HepG2 (cell line): ENCODE measurements around the gene CKLF. TPM values are rescaled to one million over a fixed set of nuclear protein-coding genes. Genes with fewer than 3 reads are reported as not detected.
A peak's percentile ranks its signal among the peaks of the same experiment; 100 is the strongest.

Experiments used
- ATAC-seq: fragments of 200-7000 bp; cut with Tn5 transposase; 3 replicates; pipeline ENCODE4 v1.9.1; 2020; ENCODE audit warnings: mild to moderate bottlenecking, moderate library complexity
- BruUV-seq: library from RNA; stranded (reverse); fragments of 400-500 nt; replicated peaks from 2 replicates; lab custom pipeline; 2021; lab: Mats Ljungman, UMichigan
- CTCF ChIA-PET: fragments of 300-600 bp; formaldehyde crosslinking; extraction: SDS; loops from one replicate; lab custom pipeline; 2021; ENCODE audit warnings: low total read pairs, inconsistent platforms, low intra/inter-chr PET ratio; lab: Yijun Ruan, JAX
- POLR2A ChIA-PET: fragments of 350-600 bp; sonication (Branson Sonifier 250); formaldehyde crosslinking; loops from one replicate; lab custom pipeline; 2020; ENCODE audit warnings: antibody characterized with exemption, inconsistent platforms; lab: Yijun Ruan, JAX
- DNase-seq: peaks from one replicate; pipeline ENCODE4 v3.0.0-alpha.2; 2015; ENCODE audit warnings: low spot score
- FAIRE-seq: peaks from 3 replicates; lab custom pipeline; 2011; peaks lifted over from hg19 to GRCh38; lab: Jason Lieb, UNC
- H2AFZ ChIP-seq: one replicate; pipeline ENCODE4 v1.6.1; 2011; ENCODE audit warnings: low read length, inconsistent platforms
- H3K27ac ChIP-seq: fragments of 300-600 bp; 3 replicates; pipeline ENCODE4 v1.8.0; 2011; ENCODE audit warnings: mixed run types, mild to moderate bottlenecking, mixed read lengths, low read length, inconsistent platforms; ENCODE audit not compliant: insufficient read depth; ENCODE audit errors: extremely low read length
- H3K27me3 ChIP-seq, 2 experiments: fragments of 200-600 bp in 1 of 2; 2 replicates in 1 of 2; 3 replicates in 1 of 2; pipeline versions ENCODE4 v1.6.0 to v1.8.0; 2011; ENCODE audit warnings: low read length in 2 of 2, mild to moderate bottlenecking in 2 of 2, moderate library complexity in 2 of 2, inconsistent platforms in 1 of 2; ENCODE audit not compliant: insufficient read depth in 2 of 2, control insufficient read depth in 1 of 2
- H3K36me3 ChIP-seq, 2 experiments: fragments of 200-600 bp in 1 of 2; replicated peaks in 1 of 2; 2 replicates in 1 of 2; 3 replicates in 1 of 2; pipeline versions ENCODE4 v1.5.1 to v1.8.0; 2011; ENCODE audit warnings: low read length in 2 of 2, inconsistent platforms in 1 of 2; ENCODE audit not compliant: insufficient read depth in 2 of 2, control insufficient read depth in 1 of 2
- H3K4me1 ChIP-seq: 2 replicates; pipeline ENCODE4 v1.5.1; 2012; ENCODE audit warnings: low read length, inconsistent platforms; ENCODE audit not compliant: insufficient read depth
- H3K4me2 ChIP-seq: 2 replicates; pipeline ENCODE4 v1.6.0; 2011; ENCODE audit warnings: low read depth, low read length, inconsistent platforms
- H3K4me3 ChIP-seq, 3 experiments: fragments of 200-600 bp in 1 of 3; sonication (generic), shearing (Covaris generic) in 1 of 3; replicated peaks in 1 of 3; 2 replicates each; pipeline ENCODE4 v1.5.1; 2011 to 2016; ENCODE audit warnings: low read length in 3 of 3, inconsistent platforms in 2 of 3, low read depth in 2 of 3, mild to moderate bottlenecking in 2 of 3, control low read depth in 1 of 3, mixed read lengths in 1 of 3; ENCODE audit not compliant: insufficient read depth in 1 of 3
- H3K79me2 ChIP-seq: one replicate; pipeline ENCODE4 v1.6.1; 2011; ENCODE audit warnings: low read length, inconsistent platforms; ENCODE audit not compliant: insufficient read depth
- H3K9ac ChIP-seq: 2 replicates; pipeline ENCODE4 v1.6.0; 2011; ENCODE audit warnings: mild to moderate bottlenecking, low read depth, low read length, inconsistent platforms; ENCODE audit not compliant: insufficient read depth
- H3K9me3 ChIP-seq: 2 replicates; pipeline ENCODE4 v1.5.1; 2012; ENCODE audit warnings: mild to moderate bottlenecking, low read length
- H4K20me1 ChIP-seq: 2 replicates; pipeline ENCODE4 v1.6.0; 2011; ENCODE audit warnings: inconsistent platforms, mild to moderate bottlenecking, low read length, moderate library complexity; ENCODE audit not compliant: insufficient read depth
- CHD2 ChIP-seq: IDR thresholded peaks from 2 replicates; pipeline ENCODE4 v1.6.1; 2011; ENCODE audit warnings: low read depth, low read length, improper control_type of control experiment
- EEA1 ChIP-seq: sonication (generic); formaldehyde crosslinking; IDR thresholded peaks from 2 replicates; pipeline ENCODE4 v1.5.1; 2020; ENCODE audit warnings: mild to moderate bottlenecking, missing genetic modification reagents, borderline replicate concordance
- EHMT2 ChIP-seq: fragments of 200-600 bp; sonication (generic); IDR thresholded peaks from 2 replicates; pipeline ENCODE4 v1.7.0; 2017; ENCODE audit warnings: antibody characterized with exemption, low read depth, low read length, borderline replicate concordance
- RFX1 ChIP-seq: fragments of 450-650 bp; IDR thresholded peaks from 2 replicates; pipeline ENCODE4 v1.6.1; 2017
- SRY ChIP-seq: sonication (generic); formaldehyde crosslinking; IDR thresholded peaks from 2 replicates; pipeline ENCODE4 v1.8.0; 2022; ENCODE audit warnings: mild to moderate bottlenecking, missing genetic modification reagents
- ZNF570 ChIP-seq: sonication (generic); formaldehyde crosslinking; IDR thresholded peaks from 2 replicates; pipeline ENCODE4 v1.4.0; 2020; ENCODE audit warnings: mild to moderate bottlenecking, missing genetic modification reagents, borderline replicate concordance
- ZNF841 ChIP-seq: sonication (generic); formaldehyde crosslinking; IDR thresholded peaks from 2 replicates; pipeline ENCODE4 v1.8.1; 2023; ENCODE audit warnings: missing genetic modification reagents, borderline replicate concordance
- WGBS: methylation state at CpG from one replicate; pipeline ENCODE4 v1.1.6; 2017; ENCODE audit warnings: low lambda C conversion rate; 5-methylcytosine and 5-hydroxymethylcytosine counted together
- in situ Hi-C: cut with HindIII; loops from 2 replicates; pipeline ENCODE4 v1.10.0; 2017; ENCODE audit warnings: low pct_unique_long_range_greater_than_20kb; ENCODE audit not compliant: extremely low pct_ligation_motif_present
- intact Hi-C: fragments of 100-400 bp; cut with micrococcal nuclease; formaldehyde crosslinking; loops from one replicate; pipeline ENCODE4 v1.10.0; 2022; ENCODE audit not compliant: unreplicated experiment
- polyA plus RNA-seq, 8 experiments: library from polyadenylated mRNA; depleted of rRNA in 3 of 8; stranded (reverse) in 7 of 8; unstranded in 1 of 8; fragments of >200 nt; fragmentation: Illumina TruSeq in 4 of 8; extraction: Trizol in 4 of 8; gene quantifications; 2 replicates each; pipeline versions ENCODE4 v1.2.1 to v1.2.3, GENCODE V29; 2011 to 2016; ENCODE audit warnings: low read depth in 4 of 8, missing spikeins in 1 of 8, mixed read lengths in 1 of 8; ENCODE audit not compliant: insufficient read depth in 1 of 8
- total RNA-seq, 5 experiments: library from RNA; depleted of rRNA; stranded (reverse); fragments of >200 nt; fragmentation: Illumina TruSeq; extraction: Trizol; gene quantifications; 2 replicates each; pipeline ENCODE4 v1.2.3, GENCODE V29; 2016; ENCODE audit warnings: low read depth in 1 of 5
- TF ChIP-seq, protein P1 (sequence below): sonication (generic); formaldehyde crosslinking; IDR thresholded peaks from 2 replicates; pipeline ENCODE4 v1.9.0; 2021; ENCODE audit warnings: missing genetic modification reagents, borderline replicate concordance
- TF ChIP-seq, protein P2 (sequence below): sonication (generic); formaldehyde crosslinking; IDR thresholded peaks from 2 replicates; pipeline ENCODE4 v1.5.0; 2020; ENCODE audit warnings: missing genetic modification reagents
- TF ChIP-seq, protein P3 (sequence below): sonication (generic); formaldehyde crosslinking; IDR thresholded peaks from 2 replicates; pipeline ENCODE4 v1.5.0; 2020; ENCODE audit warnings: missing genetic modification reagents, mild to moderate bottlenecking, borderline replicate concordance
- TF ChIP-seq, protein P4 (sequence below): IDR thresholded peaks from 2 replicates; pipeline ENCODE4 v1.6.1; 2016; ENCODE audit warnings: low read depth, borderline replicate concordance

Gene CKLF
- total and polyA plus RNA-seq, 2 of the 13 experiments (the other 11 are each of a cell fraction or from before 2014, with no cell fraction given) = 120 to 167 TPM

DNA sequence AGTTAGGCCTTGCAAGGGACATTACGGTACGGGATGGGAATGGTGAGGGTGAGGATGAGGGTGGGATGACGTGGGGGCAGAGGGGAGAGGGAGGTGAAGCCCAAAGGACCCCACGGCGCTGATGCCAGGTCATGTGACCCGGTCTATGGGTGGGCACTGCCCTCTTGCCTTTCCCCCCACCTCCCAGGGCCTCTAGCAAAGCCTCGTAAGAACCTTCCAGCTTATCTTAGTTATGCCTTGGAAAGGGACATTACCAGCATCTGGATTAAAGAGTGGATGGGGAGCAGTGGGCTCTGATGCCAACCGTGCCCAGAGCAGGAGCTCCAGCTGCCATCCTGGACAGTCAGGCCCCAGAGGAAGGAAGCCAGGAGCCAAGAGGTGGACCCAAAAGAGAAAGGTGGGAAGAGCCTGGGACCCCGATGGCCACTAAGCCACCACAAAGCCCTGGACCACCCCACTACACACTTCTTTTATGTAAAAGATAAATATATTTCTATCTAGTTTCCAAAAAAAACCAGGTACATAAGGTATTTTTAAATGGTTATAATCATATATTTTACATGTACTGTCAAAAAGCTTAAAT lies 43.4 kb upstream of the CKLF start:
- Histone ChIP-seq H4K20me1 (no peaks in the 10 kb centered on the region), H3K27me3 (no peaks in the 10 kb centered on the region), H3K9me3 (no peaks in the 10 kb centered on the region), H3K27ac (no peak overlapping the region), H3K4me3 (no peak overlapping the region), H3K36me3 (peaks cover 3 to 5% of the 10 kb centered on the region in 2 experiments; a peak in 4 of 5 replicates), H3K4me1 (peaks cover 26% of the 10 kb centered on the region), H3K79me2 (no peaks in the 10 kb centered on the region), H3K9ac (no peak overlapping the region), H3K4me2 (no peak overlapping the region), H2AFZ (no peak overlapping the region)
- intact Hi-C loops (no loop called here), in situ Hi-C loops (no loop called here)
- FAIRE-seq = no peak
- WGBS = 95% methylated on average over 9 of the region's 9 CpGs
- no TSS peak for BruUV-seq
- TF ChIP-seq SRY (CRISPR knock-in tag) (no peak), EEA1 (no peak), ZNF841 (CRISPR knock-in tag) (no peak), CHD2 (no peak), ZNF570 (CRISPR knock-in tag) (no peak)
- no peak for ATAC-seq
- ChIA-PET CTCF (no interaction called here), POLR2A (interaction anchor here (1.5 kb wide), 1 partner anchor 8 kb away, joined by 3 read pairs; no protein-coding TSS in a partner anchor)
- DNase-seq = no peak

DNA sequence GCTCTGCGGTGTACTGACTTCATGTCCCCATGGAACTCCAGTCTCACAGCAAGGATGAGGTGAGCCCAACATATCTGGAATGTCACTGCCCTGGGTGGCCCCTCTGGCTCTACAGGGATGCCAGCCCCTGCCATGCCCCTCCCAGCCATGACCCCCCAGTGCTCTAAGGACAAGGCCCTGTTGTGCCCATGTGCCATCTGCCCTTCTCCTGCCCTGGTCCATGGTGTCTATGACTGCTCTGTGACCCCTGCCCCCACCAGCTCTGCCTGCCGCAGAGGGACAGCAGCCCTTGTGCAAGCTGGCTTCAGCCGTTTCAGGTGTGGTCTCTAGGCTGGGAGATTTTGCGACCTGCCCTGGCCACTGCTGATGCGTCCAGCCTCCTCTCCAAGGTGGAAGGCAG lies 42.8 kb upstream of the CKLF start:
- Histone ChIP-seq H3K4me1 (peaks cover 28% of the 10 kb centered on the region), H3K27ac (no peak overlapping the region), H3K36me3 (peaks cover 3 to 5% of the 10 kb centered on the region in 2 experiments; a peak in 4 of 5 replicates), H4K20me1 (no peaks in the 10 kb centered on the region), H3K27me3 (no peaks in the 10 kb centered on the region), H3K9me3 (no peaks in the 10 kb centered on the region), H3K4me2 (no peak overlapping the region), H2AFZ (no peak overlapping the region), H3K9ac (no peak overlapping the region), H3K79me2 (no peaks in the 10 kb centered on the region), H3K4me3 (no peak overlapping the region)
- intact Hi-C loops (no loop called here), in situ Hi-C loops (no loop called here)
- ATAC-seq = no peak
- 96% methylated on average over 5 of the region's 5 CpGs for WGBS
- POLR2A ChIA-PET = no interaction called here
- no peak for DNase-seq
- no TSS peak for BruUV-seq
- FAIRE-seq = no peak
- CTCF ChIA-PET = no interaction called here
- TF ChIP-seq, protein P1, sequence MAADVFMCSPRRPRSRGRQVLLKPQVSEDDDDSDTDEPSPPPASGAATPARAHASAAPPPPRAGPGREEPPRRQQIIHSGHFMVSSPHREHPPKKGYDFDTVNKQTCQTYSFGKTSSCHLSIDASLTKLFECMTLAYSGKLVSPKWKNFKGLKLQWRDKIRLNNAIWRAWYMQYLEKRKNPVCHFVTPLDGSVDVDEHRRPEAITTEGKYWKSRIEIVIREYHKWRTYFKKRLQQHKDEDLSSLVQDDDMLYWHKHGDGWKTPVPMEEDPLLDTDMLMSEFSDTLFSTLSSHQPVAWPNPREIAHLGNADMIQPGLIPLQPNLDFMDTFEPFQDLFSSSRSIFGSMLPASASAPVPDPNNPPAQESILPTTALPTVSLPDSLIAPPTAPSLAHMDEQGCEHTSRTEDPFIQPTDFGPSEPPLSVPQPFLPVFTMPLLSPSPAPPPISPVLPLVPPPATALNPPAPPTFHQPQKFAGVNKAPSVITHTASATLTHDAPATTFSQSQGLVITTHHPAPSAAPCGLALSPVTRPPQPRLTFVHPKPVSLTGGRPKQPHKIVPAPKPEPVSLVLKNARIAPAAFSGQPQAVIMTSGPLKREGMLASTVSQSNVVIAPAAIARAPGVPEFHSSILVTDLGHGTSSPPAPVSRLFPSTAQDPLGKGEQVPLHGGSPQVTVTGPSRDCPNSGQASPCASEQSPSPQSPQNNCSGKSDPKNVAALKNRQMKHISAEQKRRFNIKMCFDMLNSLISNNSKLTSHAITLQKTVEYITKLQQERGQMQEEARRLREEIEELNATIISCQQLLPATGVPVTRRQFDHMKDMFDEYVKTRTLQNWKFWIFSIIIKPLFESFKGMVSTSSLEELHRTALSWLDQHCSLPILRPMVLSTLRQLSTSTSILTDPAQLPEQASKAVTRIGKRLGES = no peak
- TF ChIP-seq RFX1 (no peak), EHMT2 (no peak)
- TF ChIP-seq, protein P2, sequence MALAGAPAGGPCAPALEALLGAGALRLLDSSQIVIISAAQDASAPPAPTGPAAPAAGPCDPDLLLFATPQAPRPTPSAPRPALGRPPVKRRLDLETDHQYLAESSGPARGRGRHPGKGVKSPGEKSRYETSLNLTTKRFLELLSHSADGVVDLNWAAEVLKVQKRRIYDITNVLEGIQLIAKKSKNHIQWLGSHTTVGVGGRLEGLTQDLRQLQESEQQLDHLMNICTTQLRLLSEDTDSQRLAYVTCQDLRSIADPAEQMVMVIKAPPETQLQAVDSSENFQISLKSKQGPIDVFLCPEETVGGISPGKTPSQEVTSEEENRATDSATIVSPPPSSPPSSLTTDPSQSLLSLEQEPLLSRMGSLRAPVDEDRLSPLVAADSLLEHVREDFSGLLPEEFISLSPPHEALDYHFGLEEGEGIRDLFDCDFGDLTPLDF (CRISPR knock-in tag) = no peak
- TF ChIP-seq, protein P3, sequence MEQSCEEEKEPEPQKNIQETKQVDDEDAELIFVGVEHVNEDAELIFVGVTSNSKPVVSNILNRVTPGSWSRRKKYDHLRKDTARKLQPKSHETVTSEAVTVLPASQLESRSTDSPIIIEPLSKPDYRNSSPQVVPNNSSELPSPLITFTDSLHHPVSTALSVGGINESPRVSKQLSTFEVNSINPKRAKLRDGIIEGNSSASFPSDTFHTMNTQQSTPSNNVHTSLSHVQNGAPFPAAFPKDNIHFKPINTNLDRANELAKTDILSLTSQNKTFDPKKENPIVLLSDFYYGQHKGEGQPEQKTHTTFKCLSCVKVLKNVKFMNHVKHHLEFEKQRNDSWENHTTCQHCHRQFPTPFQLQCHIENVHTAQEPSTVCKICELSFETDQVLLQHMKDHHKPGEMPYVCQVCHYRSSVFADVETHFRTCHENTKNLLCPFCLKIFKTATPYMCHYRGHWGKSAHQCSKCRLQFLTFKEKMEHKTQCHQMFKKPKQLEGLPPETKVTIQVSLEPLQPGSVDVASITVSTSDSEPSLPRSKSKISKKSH (CRISPR knock-in tag) = peak; percentile 56; the same call in 1 of the 2 replicates
- TF ChIP-seq, protein P4, sequence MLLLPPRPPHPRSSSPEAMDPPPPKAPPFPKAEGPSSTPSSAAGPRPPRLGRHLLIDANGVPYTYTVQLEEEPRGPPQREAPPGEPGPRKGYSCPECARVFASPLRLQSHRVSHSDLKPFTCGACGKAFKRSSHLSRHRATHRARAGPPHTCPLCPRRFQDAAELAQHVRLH (CRISPR knock-in tag) = no peak
